C4-2B (cell line): Measurements from ENCODE around the gene TACR1.

Source experiments
- CTCF ChIP-seq: fragments of 450-650 bp; conservative IDR thresholded peaks from 2 replicates; pipeline ENCODE4 v1.5.1; 2017; ENCODE audit warnings: mild to moderate bottlenecking
- ZFX ChIP-seq: fragments of 450-650 bp; IDR thresholded peaks from 2 replicates; pipeline ENCODE4 v1.6.1; 2017

- TF ChIP-seq CTCF (no peak), ZFX (no peak)
Measured at GRCh38 chr2:75025633-75026380, 173.5 kb downstream of the TACR1 start.
